Osteoblast (primary cell): ENCODE measurements around the gene IGF2BP1. TPM values are rescaled to one million over a fixed set of nuclear protein-coding genes. Genes with fewer than 3 reads are reported as not detected.

Experiments
- DNase-seq: peaks from one replicate; pipeline ENCODE4 v3.0.0; 2011; ENCODE audit warnings: low spot score, mixed read lengths; ENCODE audit not compliant: insufficient read length; ENCODE audit errors: missing footprints
- H2AFZ ChIP-seq: 2 replicates; pipeline ENCODE4 v1.6.0; 2011; ENCODE audit warnings: mild to moderate bottlenecking, low read length
- H3K27ac ChIP-seq: 2 replicates; pipeline ENCODE4 v1.5.1; 2011; ENCODE audit warnings: mild to moderate bottlenecking, low read depth, low read length, moderate library complexity
- H3K27me3 ChIP-seq: 2 replicates; pipeline ENCODE4 v1.6.0; 2012; ENCODE audit warnings: mild to moderate bottlenecking, control low read depth, inconsistent platforms, low read length, moderate library complexity; ENCODE audit not compliant: insufficient read depth
- H3K36me3 ChIP-seq: 2 replicates; pipeline ENCODE4 v1.5.1; 2011; ENCODE audit warnings: mild to moderate bottlenecking, low read length, control low read depth, moderate library complexity; ENCODE audit not compliant: insufficient read depth
- H3K4me1 ChIP-seq: 2 replicates; pipeline ENCODE4 v1.5.1; 2011; ENCODE audit warnings: mild to moderate bottlenecking, low read length, control low read depth, moderate library complexity; ENCODE audit not compliant: insufficient read depth
- H3K4me2 ChIP-seq: 2 replicates; pipeline ENCODE4 v1.6.0; 2011; ENCODE audit warnings: mild to moderate bottlenecking, low read length; ENCODE audit not compliant: insufficient read depth
- H3K4me3 ChIP-seq: fragments of 200-600 bp; sonication (generic); 3 replicates; pipeline ENCODE4 v1.5.1; 2012; ENCODE audit warnings: mild to moderate bottlenecking, low read length, inconsistent platforms; ENCODE audit not compliant: insufficient read depth
- H3K79me2 ChIP-seq: 2 replicates; pipeline ENCODE4 v1.6.0; 2012; ENCODE audit warnings: mild to moderate bottlenecking, low read length, control low read depth, inconsistent platforms; ENCODE audit not compliant: insufficient read depth
- H3K9me3 ChIP-seq: 2 replicates; pipeline ENCODE4 v1.5.1; 2011; ENCODE audit warnings: low read depth, low read length, control low read depth
- H4K20me1 ChIP-seq: 2 replicates; pipeline ENCODE4 v1.6.0; 2012; ENCODE audit warnings: mild to moderate bottlenecking, low read length, control low read depth; ENCODE audit not compliant: insufficient read depth
- total RNA-seq: library from RNA; depleted of rRNA; stranded (reverse); fragments of >200 nt; gene quantifications from 2 replicates; pipeline ENCODE4 v1.2.3, GENCODE V29; 2012
- TF ChIP-seq, protein P1 (sequence below): IDR thresholded peaks from 2 replicates; pipeline ENCODE4 v1.5.1; 2011; ENCODE audit warnings: mild to moderate bottlenecking, low read depth, low read length, moderate library complexity; ENCODE audit errors: extremely low read depth

Gene IGF2BP1
- total RNA-seq, 1 donor, result 1.4 TPM

DNA sequence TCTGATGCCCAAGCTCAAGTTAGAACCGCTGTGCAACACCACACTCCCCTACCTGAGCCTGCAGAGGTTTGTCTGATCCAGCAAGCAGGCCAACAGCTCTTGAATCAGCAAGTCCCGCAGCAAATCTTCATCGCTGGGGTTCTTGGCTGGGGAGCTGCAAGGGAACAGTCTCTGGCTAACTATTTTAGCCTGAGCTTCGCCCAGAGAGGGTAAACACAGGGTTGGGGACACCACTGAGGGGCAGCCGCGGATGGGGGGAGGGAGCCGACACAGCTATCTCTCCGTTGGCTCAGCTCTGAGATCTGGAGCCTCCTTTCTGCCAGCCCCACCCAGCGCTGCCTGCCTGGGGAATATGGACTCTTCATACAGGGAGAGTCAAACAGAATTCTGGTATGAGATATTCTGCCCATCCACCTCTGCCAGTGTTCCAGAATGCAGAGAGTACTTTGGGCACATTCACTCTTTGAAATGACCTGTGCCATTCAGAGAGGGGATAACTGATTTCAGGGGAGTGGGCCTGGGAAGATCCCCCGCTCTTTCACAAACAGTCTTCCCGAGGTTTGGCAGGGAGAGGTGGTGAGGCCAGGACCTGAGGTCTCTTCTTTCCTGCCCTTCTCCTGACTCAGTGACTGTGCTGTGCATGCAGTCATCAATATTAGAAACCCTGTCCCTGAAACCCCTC is 36.2 kb upstream of the IGF2BP1 start:
- Histone ChIP-seq H3K4me3 (peak overlapping the region; percentile 51), H3K9me3 (no peaks in the 10 kb centered on the region), H3K4me1 (peaks cover 16% of the 10 kb centered on the region), H3K27ac (peak overlapping the region; percentile 49), H3K27me3 (no peaks in the 10 kb centered on the region), H4K20me1 (no peaks in the 10 kb centered on the region), H2AFZ (peak overlapping the region; percentile 88), H3K4me2 (peak overlapping the region; percentile 80), H3K36me3 (no peaks in the 10 kb centered on the region), H3K79me2 (no peaks in the 10 kb centered on the region)
- TF ChIP-seq, protein P1, sequence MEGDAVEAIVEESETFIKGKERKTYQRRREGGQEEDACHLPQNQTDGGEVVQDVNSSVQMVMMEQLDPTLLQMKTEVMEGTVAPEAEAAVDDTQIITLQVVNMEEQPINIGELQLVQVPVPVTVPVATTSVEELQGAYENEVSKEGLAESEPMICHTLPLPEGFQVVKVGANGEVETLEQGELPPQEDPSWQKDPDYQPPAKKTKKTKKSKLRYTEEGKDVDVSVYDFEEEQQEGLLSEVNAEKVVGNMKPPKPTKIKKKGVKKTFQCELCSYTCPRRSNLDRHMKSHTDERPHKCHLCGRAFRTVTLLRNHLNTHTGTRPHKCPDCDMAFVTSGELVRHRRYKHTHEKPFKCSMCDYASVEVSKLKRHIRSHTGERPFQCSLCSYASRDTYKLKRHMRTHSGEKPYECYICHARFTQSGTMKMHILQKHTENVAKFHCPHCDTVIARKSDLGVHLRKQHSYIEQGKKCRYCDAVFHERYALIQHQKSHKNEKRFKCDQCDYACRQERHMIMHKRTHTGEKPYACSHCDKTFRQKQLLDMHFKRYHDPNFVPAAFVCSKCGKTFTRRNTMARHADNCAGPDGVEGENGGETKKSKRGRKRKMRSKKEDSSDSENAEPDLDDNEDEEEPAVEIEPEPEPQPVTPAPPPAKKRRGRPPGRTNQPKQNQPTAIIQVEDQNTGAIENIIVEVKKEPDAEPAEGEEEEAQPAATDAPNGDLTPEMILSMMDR, result no peak
- no peak for DNase-seq

DNA sequence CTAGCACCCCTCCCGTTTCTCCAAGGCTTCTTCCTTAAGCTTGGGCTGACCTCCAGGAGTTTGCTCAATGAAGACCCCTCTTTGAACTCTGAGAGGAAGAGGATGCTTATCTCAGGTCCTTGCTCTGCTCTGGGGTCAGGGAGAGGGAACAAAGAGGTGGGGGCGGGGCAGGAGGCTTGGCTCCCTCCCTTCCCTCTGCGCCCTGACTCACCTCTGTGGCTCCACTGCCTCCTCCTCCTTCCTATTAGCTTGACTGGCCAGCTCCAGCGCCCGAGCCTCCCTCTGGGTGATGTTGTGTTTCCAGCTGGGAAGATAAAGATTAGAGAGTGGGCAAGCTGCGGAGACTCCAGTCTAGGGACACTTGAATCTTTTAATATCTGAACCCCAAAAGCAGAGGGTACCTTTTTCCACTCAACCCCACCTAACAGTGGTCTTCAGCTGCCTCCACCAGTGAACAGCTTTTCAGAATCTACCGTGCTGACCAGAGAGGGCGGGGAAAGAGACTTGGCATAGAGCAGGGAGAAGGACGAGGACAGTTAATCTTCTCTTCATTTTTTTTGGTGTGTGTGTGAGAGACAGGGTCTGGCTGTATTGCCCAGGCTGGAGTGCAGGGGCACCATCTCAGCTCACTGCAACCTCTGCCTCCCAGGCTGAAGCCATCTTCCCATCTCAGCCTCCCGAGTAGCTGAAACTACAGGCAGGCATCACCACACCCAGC is 35.5 kb upstream of the IGF2BP1 start:
- Histone ChIP-seq H3K27me3 (no peaks in the 10 kb centered on the region), H4K20me1 (no peaks in the 10 kb centered on the region), H3K4me1 (peaks cover 16% of the 10 kb centered on the region), H3K9me3 (no peaks in the 10 kb centered on the region), H3K4me2 (peak overlapping the region; percentile 80), H3K27ac (peak overlapping the region; percentile 49), H3K4me3 (peak overlapping the region; percentile 51), H2AFZ (peak overlapping the region; percentile 88), H3K36me3 (no peaks in the 10 kb centered on the region), H3K79me2 (no peaks in the 10 kb centered on the region)
- DNase-seq, result peak; percentile 94
- TF ChIP-seq, protein P1, result no peak

DNA sequence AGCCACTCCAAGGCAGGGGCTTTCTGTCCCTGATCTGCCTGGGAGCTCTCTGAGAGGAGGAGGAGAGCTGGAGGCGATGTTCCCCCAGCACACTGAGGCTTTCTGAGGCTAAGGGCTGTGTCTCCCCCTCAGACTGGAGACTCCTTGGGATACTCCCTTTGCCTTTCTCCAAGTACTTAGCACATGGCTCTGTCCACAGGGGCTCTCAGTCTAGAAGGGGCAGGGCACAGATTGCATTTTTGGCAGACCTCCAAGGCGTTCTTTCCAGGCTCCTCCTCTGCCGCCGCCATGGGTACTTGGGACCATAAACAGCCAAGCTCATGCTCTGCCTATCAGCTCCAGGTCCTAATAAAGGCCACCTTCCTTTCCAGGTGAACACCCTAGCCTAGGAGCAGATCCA is 27.0 kb upstream of the IGF2BP1 start:
- DNase-seq, result no peak
- no peak overlapping the region for H3K4me3 ChIP-seq
- TF ChIP-seq, protein P1, result no peak
- no peak overlapping the region for H3K27ac ChIP-seq
- no peaks in the 10 kb centered on the region for H3K79me2 ChIP-seq
- H2AFZ ChIP-seq, result peak overlapping the region; percentile 10
- H3K4me2 ChIP-seq, result no peak overlapping the region
- no peaks in the 10 kb centered on the region for H4K20me1 ChIP-seq
- H3K4me1 ChIP-seq, result peaks cover 21% of the 10 kb centered on the region
- H3K9me3 ChIP-seq, result no peaks in the 10 kb centered on the region
- H3K27me3 ChIP-seq, result no peaks in the 10 kb centered on the region
- no peaks in the 10 kb centered on the region for H3K36me3 ChIP-seq

DNA sequence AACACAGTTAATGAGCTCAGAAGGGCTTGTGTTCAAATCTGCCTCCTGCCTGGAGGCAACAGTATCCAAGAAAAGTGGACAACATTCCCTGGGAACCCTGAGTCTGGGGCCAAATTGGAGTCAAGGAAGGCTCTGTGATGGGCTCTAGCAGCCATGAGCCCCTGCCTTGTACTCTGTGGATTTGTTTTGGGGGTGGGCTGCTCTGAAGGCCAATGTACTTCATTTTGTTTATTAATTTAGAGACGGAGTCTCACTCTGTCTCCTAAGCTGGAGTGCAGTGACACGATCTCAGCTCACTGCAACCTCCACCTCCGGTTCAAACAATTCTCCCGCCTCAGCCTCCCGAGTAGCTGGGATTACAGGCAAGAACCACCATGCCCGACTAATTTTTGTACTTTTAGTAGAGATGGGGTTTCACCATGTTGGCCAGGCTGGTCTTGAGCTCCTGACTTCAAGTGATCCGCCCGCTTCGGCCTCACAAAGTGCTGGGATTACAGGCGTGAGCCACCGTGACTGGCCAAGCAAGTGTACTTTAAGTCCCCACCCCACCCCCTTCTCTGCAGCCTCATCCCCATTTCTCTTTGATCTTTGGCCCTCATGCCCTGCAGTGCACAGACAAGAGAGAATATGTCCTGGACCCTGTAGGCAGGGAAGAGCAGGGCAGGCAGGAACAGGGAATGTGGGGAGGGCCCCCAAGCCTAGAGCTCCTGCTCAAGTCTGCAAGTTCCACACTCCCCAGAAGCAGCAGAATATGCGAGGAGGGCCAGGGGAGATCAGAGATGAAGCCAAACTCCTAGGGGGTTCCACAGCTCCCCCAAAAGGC is 26.1 kb upstream of the IGF2BP1 start:
- Histone ChIP-seq H3K27ac (peak overlapping the region; percentile 93), H3K27me3 (no peaks in the 10 kb centered on the region), H3K4me3 (no peak overlapping the region), H3K9me3 (no peaks in the 10 kb centered on the region), H4K20me1 (no peaks in the 10 kb centered on the region), H2AFZ (no peak overlapping the region), H3K4me1 (peaks cover 21% of the 10 kb centered on the region), H3K79me2 (no peaks in the 10 kb centered on the region), H3K36me3 (no peaks in the 10 kb centered on the region), H3K4me2 (no peak overlapping the region)
- TF ChIP-seq, protein P1, result no peak
- no peak for DNase-seq
